Heart left ventricle (tissue), 13 donors: ENCODE results near the gene SNRNP48.

Experiments used
- POLR2A ChIP-seq, 2 donors: fragments of 450-650 bp; IDR thresholded peaks; one replicate each; pipeline ENCODE4 v1.6.1; 2017; ENCODE audit warnings: antibody characterized with exemption in 2 of 2, mild to moderate bottlenecking in 2 of 2, moderate library complexity in 2 of 2
- TF ChIP-seq, protein P1 (sequence below), 12 donors: fragments of 200-600 bp; sonication (generic) in 4 of 12; IDR thresholded peaks; one replicate each; pipeline versions ENCODE4 v1.5.0 to v1.8.0; 2018 to 2022; ENCODE audit warnings: antibody characterized with exemption in 12 of 12, mild to moderate bottlenecking in 5 of 12
- donor health status: ischemic (EF 13 %, LVEDD 7.1; RV severe dilation, severe dysfunction).
- donor health status: DM: no; HTN: yes; CAD: no.
- donor health status: DM: no; HTN: no; CAD: no.
- donor health status: ischemic (EF 25% LVEDD 6.9; RV normal size, moderate dysfunction).
- donor health status: ischemic (EF 25% LVEDD 5.7; RV mildly dilated, moderate dysfunction).
- donor health status: ischemic (EF 35%, LVEDD 5.7; RV mildly dilated, moderate dysfunction).
- donor health status: nonischemic (EF 11% LVEDD 7.7; RV severe dilation, severe dysfunction).
- donor health status: DM: yes; HTN: yes; CAD: no.
- donor health status: PGD.
- donor health status: ischemic (EF 29% LVEDD 5.4; RV normal size, mild dysfunction).
- donor health status: nonischemic (EF 23%, LVEDD 6.1; RV moderate dilation, normal function).

DNA sequence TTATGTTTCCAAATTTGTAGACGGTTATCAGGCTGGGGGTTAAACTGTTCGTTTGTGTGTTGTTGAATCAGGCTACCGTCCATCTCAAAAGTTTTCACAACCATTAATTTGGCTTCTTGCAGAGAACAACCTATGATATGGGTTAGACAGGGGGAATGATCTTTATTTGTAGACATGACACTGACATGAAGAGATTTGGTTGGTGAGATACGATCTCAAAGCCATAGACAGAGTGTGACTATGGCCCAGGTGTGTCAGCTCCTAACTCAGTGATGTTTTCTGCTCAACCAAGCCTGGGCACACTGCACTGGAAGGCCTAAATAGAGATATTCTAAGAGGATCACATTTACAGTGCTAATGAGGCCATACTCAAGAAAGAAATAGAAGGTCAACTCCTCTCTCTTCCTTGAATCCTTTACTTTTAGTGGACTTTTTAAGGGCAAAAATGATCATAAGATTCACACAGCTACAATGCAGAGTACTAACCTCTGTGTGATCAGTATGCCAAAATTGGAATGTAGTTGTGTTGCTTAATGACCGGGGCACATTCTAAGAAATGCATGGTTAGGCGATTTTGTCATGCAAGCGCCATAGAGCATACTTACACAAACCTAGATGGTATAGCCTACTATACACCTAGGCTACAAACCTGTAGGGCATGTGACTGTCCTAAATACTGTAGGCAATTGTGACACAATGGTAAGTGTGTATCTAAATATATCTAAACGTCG, 17.6 kb upstream of the SNRNP48 start:
- TF ChIP-seq, protein P1, sequence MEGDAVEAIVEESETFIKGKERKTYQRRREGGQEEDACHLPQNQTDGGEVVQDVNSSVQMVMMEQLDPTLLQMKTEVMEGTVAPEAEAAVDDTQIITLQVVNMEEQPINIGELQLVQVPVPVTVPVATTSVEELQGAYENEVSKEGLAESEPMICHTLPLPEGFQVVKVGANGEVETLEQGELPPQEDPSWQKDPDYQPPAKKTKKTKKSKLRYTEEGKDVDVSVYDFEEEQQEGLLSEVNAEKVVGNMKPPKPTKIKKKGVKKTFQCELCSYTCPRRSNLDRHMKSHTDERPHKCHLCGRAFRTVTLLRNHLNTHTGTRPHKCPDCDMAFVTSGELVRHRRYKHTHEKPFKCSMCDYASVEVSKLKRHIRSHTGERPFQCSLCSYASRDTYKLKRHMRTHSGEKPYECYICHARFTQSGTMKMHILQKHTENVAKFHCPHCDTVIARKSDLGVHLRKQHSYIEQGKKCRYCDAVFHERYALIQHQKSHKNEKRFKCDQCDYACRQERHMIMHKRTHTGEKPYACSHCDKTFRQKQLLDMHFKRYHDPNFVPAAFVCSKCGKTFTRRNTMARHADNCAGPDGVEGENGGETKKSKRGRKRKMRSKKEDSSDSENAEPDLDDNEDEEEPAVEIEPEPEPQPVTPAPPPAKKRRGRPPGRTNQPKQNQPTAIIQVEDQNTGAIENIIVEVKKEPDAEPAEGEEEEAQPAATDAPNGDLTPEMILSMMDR (IDR thresholded peaks at IDR 0.05) = no peak
- TF ChIP-seq POLR2A (IDR thresholded peaks at IDR 0.05) = no peak
